ENCODE data around the gene RHEB.

The RHEB gene

GRCh38 chr7:151517601-151518104, 2.0 kb downstream of the RHEB start:
- Mint-ChIP-seq H3K9me3 (no peaks in the 10 kb centered on the region), H3K4me1 (peaks cover 36% of the 10 kb centered on the region), H3K4me3 (peak overlapping the region; percentile 81), H3K27me3 (no peaks in the 10 kb centered on the region), H3K27ac (no peak overlapping the region), H3K36me3 (peaks cover 7% of the 10 kb centered on the region)
- ATAC-seq (ENCODE audit: low read depth) (no peak), DNase-seq (ENCODE audit: low spot score in 2 of 2) (no peak)

- H3K9me3 Mint-ChIP-seq, result no peaks in the 10 kb centered on the region
- DNase-seq (ENCODE audit: low spot score in 2 of 2) (no peak), ATAC-seq (ENCODE audit: low read depth) (no peak)
- no peak overlapping the region for H3K4me3 Mint-ChIP-seq
- peaks cover 7% of the 10 kb centered on the region for H3K36me3 Mint-ChIP-seq
- peak overlapping the region; percentile 41 for H3K27ac Mint-ChIP-seq
- H3K4me1 Mint-ChIP-seq, result peaks cover 42% of the 10 kb centered on the region
- H3K27me3 Mint-ChIP-seq, result no peaks in the 10 kb centered on the region
Measured at GRCh38 chr7:151515276-151515565, 4.5 kb downstream of the RHEB start.

DNA sequence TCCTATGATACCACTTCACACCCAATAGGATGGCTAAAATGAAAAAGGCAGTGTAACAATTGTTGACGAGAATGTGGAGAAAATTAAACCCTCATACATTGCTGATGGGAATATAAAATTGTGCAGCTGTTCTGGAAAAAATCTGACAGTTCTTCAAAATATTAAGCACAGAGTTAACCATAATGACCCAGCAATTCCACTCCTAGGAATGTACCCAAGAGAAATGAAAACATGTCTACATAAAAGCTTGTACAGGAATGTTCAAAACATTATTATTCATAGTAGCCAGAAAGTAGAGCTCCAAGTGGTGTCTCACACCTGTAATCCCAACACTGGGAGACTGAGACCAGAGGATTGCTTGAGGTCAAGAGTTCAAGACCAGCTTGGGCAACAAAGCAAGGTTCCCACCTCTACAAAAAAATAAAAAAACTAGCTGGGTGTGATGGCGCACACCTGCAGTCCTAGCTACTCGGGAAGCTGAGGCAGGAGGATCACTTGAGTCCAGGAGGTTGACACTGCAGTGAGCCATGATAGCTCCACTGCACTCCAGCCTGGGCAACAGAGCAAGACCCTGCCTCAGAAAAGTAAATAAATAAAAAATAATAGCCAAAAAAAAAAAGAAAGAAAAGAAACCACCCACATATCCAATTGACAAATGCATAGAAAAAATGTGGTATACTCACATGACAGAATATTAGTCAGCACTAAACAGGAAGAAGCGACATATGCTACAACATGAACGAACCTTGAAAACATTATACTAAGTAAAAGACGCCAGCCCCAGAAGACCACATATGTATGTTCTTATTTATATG, 5.0 kb downstream of the RHEB start:
- ATAC-seq (ENCODE audit: low read depth), result no peak
- peaks cover 7% of the 10 kb centered on the region for H3K36me3 Mint-ChIP-seq
- peak overlapping the region; percentile 41 for H3K27ac Mint-ChIP-seq

GRCh38 chr7:151513133-151513532, 6.6 kb downstream of the RHEB start:
- ATAC-seq (ENCODE audit: low read depth), result no peak
- Mint-ChIP-seq H3K27ac (no peak overlapping the region), H3K4me1 (peaks cover 47% of the 10 kb centered on the region)

More for the DNA sequence above, 5.0 kb downstream of the RHEB start:
- DNase-seq (ENCODE audit: low spot score in 2 of 2), result no peak
- no peaks in the 10 kb centered on the region for H3K27me3 Mint-ChIP-seq
- peaks cover 46% of the 10 kb centered on the region for H3K4me1 Mint-ChIP-seq
- no peaks in the 10 kb centered on the region for H3K9me3 Mint-ChIP-seq
- no peak overlapping the region for H3K4me3 Mint-ChIP-seq

GRCh38 chr7:151512353-151512752, 7.3 kb downstream of the RHEB start:
- H3K9me3 Mint-ChIP-seq, result no peaks in the 10 kb centered on the region
- no peak overlapping the region for H3K4me3 Mint-ChIP-seq
- ATAC-seq (ENCODE audit: low read depth) (no peak), DNase-seq (ENCODE audit: low spot score in 2 of 2) (no peak)
- peaks cover 42% of the 10 kb centered on the region for H3K4me1 Mint-ChIP-seq
- H3K36me3 Mint-ChIP-seq, result peaks cover 7% of the 10 kb centered on the region
- no peaks in the 10 kb centered on the region for H3K27me3 Mint-ChIP-seq
- no peak overlapping the region for H3K27ac Mint-ChIP-seq

More at GRCh38 chr7:151513133-151513532, 6.6 kb downstream of the RHEB start:
- Mint-ChIP-seq H3K4me3 (no peak overlapping the region), H3K27me3 (no peaks in the 10 kb centered on the region), H3K36me3 (peaks cover 7% of the 10 kb centered on the region), H3K9me3 (no peaks in the 10 kb centered on the region)
- DNase-seq (ENCODE audit: low spot score in 2 of 2), result no peak

DNA sequence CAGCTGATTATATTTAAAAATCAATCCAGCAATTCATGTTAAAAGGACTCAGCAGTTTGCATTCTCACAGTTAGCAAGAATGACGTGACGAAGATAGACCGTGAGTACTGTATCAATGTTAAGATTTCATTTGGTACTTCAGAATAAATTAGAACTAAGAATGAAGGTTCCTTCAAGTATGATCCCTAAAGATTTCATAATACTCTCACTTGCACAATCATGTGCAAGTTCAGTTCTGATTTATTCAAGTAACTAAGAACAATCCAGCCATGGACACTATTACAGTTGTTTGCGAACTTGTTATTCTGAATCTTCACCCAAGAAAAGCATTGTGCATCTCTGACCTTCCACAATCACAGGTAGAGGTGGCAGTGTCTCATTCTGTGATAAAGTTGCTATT, 7.7 kb downstream of the RHEB start:
- no peaks in the 10 kb centered on the region for H3K9me3 Mint-ChIP-seq
- no peak overlapping the region for H3K27ac Mint-ChIP-seq
- H3K4me3 Mint-ChIP-seq, result no peak overlapping the region
- DNase-seq (ENCODE audit: low spot score in 2 of 2), result no peak
- H3K36me3 Mint-ChIP-seq, result peaks cover 7% of the 10 kb centered on the region
- ATAC-seq (ENCODE audit: low read depth), result no peak
- H3K4me1 Mint-ChIP-seq, result peaks cover 45% of the 10 kb centered on the region
- H3K27me3 Mint-ChIP-seq, result no peaks in the 10 kb centered on the region

DNA sequence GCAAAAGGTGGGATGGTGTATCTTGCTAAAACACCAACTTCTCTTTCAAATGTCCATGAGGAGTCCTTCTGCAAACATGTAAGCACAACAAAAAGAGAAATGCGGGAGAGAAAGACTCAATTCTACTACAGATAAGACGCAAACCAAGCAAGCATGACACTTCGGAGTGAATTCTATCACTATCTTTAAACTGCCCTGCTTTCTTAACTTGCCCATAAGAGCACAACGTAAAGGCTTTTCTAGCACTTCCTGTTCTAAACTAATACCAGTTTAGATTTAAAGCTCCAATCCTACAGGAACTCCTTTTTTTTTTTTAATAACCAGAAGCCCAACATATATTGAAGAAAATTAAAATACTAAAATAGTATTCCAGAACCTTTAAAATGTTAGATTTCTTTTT, 8.4 kb downstream of the RHEB start:
- Mint-ChIP-seq H3K4me1 (peaks cover 44% of the 10 kb centered on the region), H3K9me3 (no peaks in the 10 kb centered on the region), H3K4me3 (no peak overlapping the region), H3K27me3 (no peaks in the 10 kb centered on the region), H3K36me3 (peaks cover 7% of the 10 kb centered on the region), H3K27ac (no peak overlapping the region)
- ATAC-seq (ENCODE audit: low read depth), result no peak
- no peak for DNase-seq (ENCODE audit: low spot score in 2 of 2)

DNA sequence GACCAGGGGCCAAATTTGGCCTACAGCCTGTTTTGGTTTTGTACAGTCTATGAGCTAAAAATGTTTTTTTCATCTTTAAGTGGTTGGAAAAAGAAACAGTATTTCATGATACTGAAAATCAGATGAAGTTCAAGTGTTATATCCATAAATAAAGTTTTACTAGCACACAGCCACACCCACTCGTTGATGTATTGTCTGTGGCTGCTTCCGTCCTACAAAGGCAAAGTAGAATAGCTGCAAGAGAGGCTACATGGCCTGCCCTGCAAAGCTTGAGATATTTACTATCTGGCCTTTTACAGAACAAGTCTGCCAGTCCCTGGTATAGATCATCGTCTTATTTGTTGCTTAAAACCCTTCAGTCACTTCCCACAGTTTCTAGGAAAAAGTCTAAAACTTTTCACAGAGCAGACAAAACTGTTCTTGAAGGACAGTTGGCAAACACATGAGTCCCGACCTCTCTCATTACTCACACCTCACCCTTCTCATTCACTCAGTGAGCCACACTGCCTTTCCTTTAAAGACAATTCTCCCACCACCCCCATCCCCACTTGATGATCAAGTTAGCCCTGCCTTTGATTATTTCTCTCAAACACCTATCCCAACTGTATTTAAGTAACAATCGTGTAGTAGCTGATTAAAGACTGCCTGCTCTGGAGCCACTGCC, 9.9 kb downstream of the RHEB start:
- peaks cover 4% of the 10 kb centered on the region for H3K36me3 Mint-ChIP-seq
- no peaks in the 10 kb centered on the region for H3K9me3 Mint-ChIP-seq
- H3K4me3 Mint-ChIP-seq, result no peak overlapping the region
- H3K4me1 Mint-ChIP-seq, result peaks cover 34% of the 10 kb centered on the region
- H3K27ac Mint-ChIP-seq, result no peak overlapping the region
- ATAC-seq (ENCODE audit: low read depth), result no peak
- no peaks in the 10 kb centered on the region for H3K27me3 Mint-ChIP-seq
- no peak for DNase-seq (ENCODE audit: low spot score in 2 of 2)

DNA sequence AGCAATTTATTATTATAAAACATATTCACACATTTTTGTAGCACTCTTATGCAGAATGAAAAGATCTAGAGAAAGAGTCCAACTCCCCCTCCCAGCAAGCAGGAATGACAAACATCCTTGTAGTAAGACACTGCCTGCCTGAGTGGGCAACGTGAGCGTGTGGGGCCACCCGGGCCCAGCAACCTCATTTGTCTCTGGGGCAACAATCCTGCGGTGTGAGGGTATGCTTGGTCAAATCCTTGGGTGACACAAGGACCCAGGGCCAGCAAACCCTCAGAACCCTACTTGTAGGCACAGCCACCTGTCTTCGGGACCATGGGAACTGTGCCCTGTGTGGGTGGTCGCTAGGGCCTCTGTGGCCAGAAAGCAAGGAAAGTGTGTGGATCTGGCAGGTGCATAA, 10.7 kb downstream of the RHEB start:
- Mint-ChIP-seq H3K27ac (no peak overlapping the region), H3K9me3 (no peaks in the 10 kb centered on the region), H3K27me3 (no peaks in the 10 kb centered on the region), H3K36me3 (peaks cover 1% of the 10 kb centered on the region), H3K4me3 (no peak overlapping the region), H3K4me1 (peaks cover 32% of the 10 kb centered on the region)
- no peak for ATAC-seq (ENCODE audit: low read depth)
- no peak for DNase-seq (ENCODE audit: low spot score in 2 of 2)

DNA sequence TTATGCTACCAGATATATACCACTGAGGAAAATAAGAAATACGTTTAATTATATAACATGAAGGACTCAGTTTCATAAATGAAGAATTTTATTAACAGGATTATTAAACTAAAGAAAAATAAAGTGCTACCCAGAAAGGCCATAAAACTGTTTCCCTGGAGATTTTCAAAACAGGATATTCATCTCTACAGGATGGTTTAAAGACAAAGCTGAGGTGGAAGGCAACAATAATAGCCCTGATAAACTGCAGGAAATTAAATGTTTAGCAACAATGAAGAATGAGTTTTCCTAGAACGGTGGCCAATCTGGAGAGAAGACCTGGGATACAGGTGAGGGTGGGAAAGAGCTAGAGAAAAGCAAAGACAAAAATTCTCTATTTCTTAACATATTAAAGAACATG, 11.9 kb downstream of the RHEB start:
- Mint-ChIP-seq H3K36me3 (no peaks in the 10 kb centered on the region), H3K4me1 (peaks cover 30% of the 10 kb centered on the region), H3K27me3 (no peaks in the 10 kb centered on the region), H3K27ac (no peak overlapping the region), H3K4me3 (no peak overlapping the region), H3K9me3 (no peaks in the 10 kb centered on the region)
- ATAC-seq (ENCODE audit: low read depth), result no peak
- DNase-seq (ENCODE audit: low spot score in 2 of 2), result no peak

- Mint-ChIP-seq H3K27ac (no peak overlapping the region), H3K36me3 (no peaks in the 10 kb centered on the region), H3K27me3 (no peaks in the 10 kb centered on the region), H3K4me1 (peaks cover 25% of the 10 kb centered on the region), H3K9me3 (no peaks in the 10 kb centered on the region), H3K4me3 (no peak overlapping the region)
- ATAC-seq (ENCODE audit: low read depth), result no peak
- no peak for DNase-seq (ENCODE audit: low spot score in 2 of 2)
Measured at GRCh38 chr7:151506901-151507382, 12.8 kb downstream of the RHEB start.

- Mint-ChIP-seq H3K27me3 (no peaks in the 10 kb centered on the region), H3K36me3 (peaks cover 2% of the 10 kb centered on the region), H3K4me3 (no peak overlapping the region), H3K27ac (no peak overlapping the region), H3K4me1 (peaks cover 27% of the 10 kb centered on the region), H3K9me3 (no peaks in the 10 kb centered on the region)
- no peak for ATAC-seq (ENCODE audit: low read depth)
- no peak for DNase-seq (ENCODE audit: low spot score in 2 of 2)
Measured at GRCh38 chr7:151505836-151506468, 13.7 kb downstream of the RHEB start.

- Mint-ChIP-seq H3K4me1 (peaks cover 27% of the 10 kb centered on the region), H3K36me3 (peaks cover 2% of the 10 kb centered on the region), H3K4me3 (no peak overlapping the region), H3K9me3 (no peaks in the 10 kb centered on the region), H3K27ac (no peak overlapping the region), H3K27me3 (no peaks in the 10 kb centered on the region)
- no peak for DNase-seq (ENCODE audit: low spot score in 2 of 2)
- ATAC-seq (ENCODE audit: low read depth), result no peak
Measured at GRCh38 chr7:151505433-151505832, 14.3 kb downstream of the RHEB start.

GRCh38 chr7:151504715-151505326, 14.9 kb downstream of the RHEB start:
- no peak overlapping the region for H3K4me3 Mint-ChIP-seq
- no peaks in the 10 kb centered on the region for H3K9me3 Mint-ChIP-seq
- H3K4me1 Mint-ChIP-seq, result peaks cover 27% of the 10 kb centered on the region
- H3K36me3 Mint-ChIP-seq, result peaks cover 2% of the 10 kb centered on the region
- no peak for ATAC-seq (ENCODE audit: low read depth)
- no peaks in the 10 kb centered on the region for H3K27me3 Mint-ChIP-seq
- no peak overlapping the region for H3K27ac Mint-ChIP-seq
- no peak for DNase-seq (ENCODE audit: low spot score in 2 of 2)
